ENCODE data around the gene FUCA2. TPM values are rescaled to one million over a fixed set of nuclear protein-coding genes. Genes with fewer than 3 reads are reported as not detected.
"Not testable (repeated sequence)": the region's sequence is repeated elsewhere in the genome, so short reads cannot be mapped to it uniquely, and the experiment has no call there.

Gene FUCA2
- total RNA-seq, 1 experiment from 2014 or later: 72.1 TPM

GRCh38 chr6:143471822-143472221, 39.7 kb downstream of the FUCA2 start:
- H3K18ac ChIP-seq (ENCODE audit: insufficient read length, low read depth, low read length): no peak overlapping the region
- H3K79me1 ChIP-seq (ENCODE audit: insufficient read depth, low read depth, low read length, poor library complexity, severe bottlenecking): no peaks in the 10 kb centered on the region
- H2BK15ac ChIP-seq (ENCODE audit: low read depth, low read length): no peak overlapping the region
- H2BK12ac ChIP-seq (ENCODE audit: insufficient read length, low read depth, low read length): no peak overlapping the region
- H3K4me1 ChIP-seq (ENCODE audit: insufficient read depth, low read length): no peaks in the 10 kb centered on the region
- no peak overlapping the region for H3K23ac ChIP-seq (ENCODE audit: insufficient read length, low read depth, low read length)
- no peak overlapping the region for H2BK20ac ChIP-seq (ENCODE audit: low read depth, low read length, poor library complexity, severe bottlenecking)
- H3K23me2 ChIP-seq (ENCODE audit: insufficient read length, low read depth, low read length, poor library complexity, severe bottlenecking): no peaks in the 10 kb centered on the region
- H3K14ac ChIP-seq (ENCODE audit: insufficient read depth, low read length): no peak overlapping the region
- no peak overlapping the region for H4K5ac ChIP-seq (ENCODE audit: insufficient read length, low read depth, low read length)
- H3K27me3 ChIP-seq (ENCODE audit: insufficient read depth, low read length): no peaks in the 10 kb centered on the region
- no peaks in the 10 kb centered on the region for H4K20me1 ChIP-seq (ENCODE audit: control insufficient read depth, insufficient read depth, insufficient read length)
- H3K9me3 Mint-ChIP-seq: no peaks in the 10 kb centered on the region
- H2AK5ac ChIP-seq (ENCODE audit: insufficient read length, low read length): no peak overlapping the region
- H4K8ac ChIP-seq (replicated peaks; ENCODE audit: insufficient read length, low read depth, low read length): no peak overlapping the region
- H2BK120ac ChIP-seq (ENCODE audit: low read depth, low read length, poor library complexity, severe bottlenecking): no peak overlapping the region
- H3K4me2 ChIP-seq (ENCODE audit: insufficient read depth, insufficient read length, low read length): no peak overlapping the region
- no peak for DNase-seq
- no CpG with 5 or more reads among the region's 1 CpG for WGBS (ENCODE audit: extremely low coverage, insufficient read length, low lambda C conversion rate)
- H3K4me3 Mint-ChIP-seq: no peak overlapping the region
- H4K91ac ChIP-seq (ENCODE audit: insufficient read length, low read depth, low read length): no peak overlapping the region
- peaks cover 3 to 6% of the 10 kb centered on the region in 2 experiments; a peak in 2 of 4 replicates for H3K4me1 Mint-ChIP-seq
- no peak overlapping the region for H3K4ac ChIP-seq (ENCODE audit: low read depth, low read length)
- H3K27ac Mint-ChIP-seq: no peak overlapping the region
- no peak for TF ChIP-seq CTCF (conservative IDR thresholded peaks at IDR 0.05)
- H3K27ac ChIP-seq (ENCODE audit: insufficient read length, low read depth, low read length): no peak overlapping the region
- peaks cover 0 to 15% (median 11%) of the 10 kb centered on the region in 3 experiments; a peak in 4 of 7 replicates for H3K36me3 Mint-ChIP-seq (ENCODE audit: insufficient read depth in 1 of 3, low read depth in 3 of 3)
- H3K27me3 Mint-ChIP-seq (ENCODE audit: low read depth): no peaks in the 10 kb centered on the region
- no peak overlapping the region for H3T11ph ChIP-seq (ENCODE audit: low read length)
- H3K9ac ChIP-seq (ENCODE audit: extremely low read depth, insufficient read length, low read length): no peak overlapping the region
- H3K79me2 ChIP-seq (ENCODE audit: insufficient read depth, low read length): no peaks in the 10 kb centered on the region
- no peak overlapping the region for H2AFZ ChIP-seq (ENCODE audit: low read length)
- H3K9me3 ChIP-seq (ENCODE audit: control insufficient read depth, low read depth, low read length): no peaks in the 10 kb centered on the region
- no peak overlapping the region for H2BK5ac ChIP-seq (ENCODE audit: insufficient read length, low read length)
- no peak overlapping the region for H3K56ac ChIP-seq (ENCODE audit: insufficient read length, low read depth, low read length)

GRCh38 chr6:143468823-143469222, 42.7 kb downstream of the FUCA2 start:
- not testable (repeated sequence) for H2AFZ ChIP-seq (ENCODE audit: low read length); H2BK5ac ChIP-seq (ENCODE audit: insufficient read length, low read length); H3K14ac ChIP-seq (ENCODE audit: insufficient read depth, low read length); H3K23ac ChIP-seq (ENCODE audit: insufficient read length, low read depth, low read length); H3K4me1 ChIP-seq (ENCODE audit: insufficient read depth, low read length); H2AK5ac ChIP-seq (ENCODE audit: insufficient read length, low read length); H3K9me3 ChIP-seq (ENCODE audit: control insufficient read depth, low read depth, low read length); H3K4me1 Mint-ChIP-seq; H3K4ac ChIP-seq (ENCODE audit: low read depth, low read length); H4K8ac ChIP-seq (replicated peaks; ENCODE audit: insufficient read length, low read depth, low read length); H3K9ac ChIP-seq (ENCODE audit: extremely low read depth, insufficient read length, low read length); H3T11ph ChIP-seq (ENCODE audit: low read length); H3K79me2 ChIP-seq (ENCODE audit: insufficient read depth, low read length); H3K27ac ChIP-seq (ENCODE audit: insufficient read length, low read depth, low read length); DNase-seq; H2BK12ac ChIP-seq (ENCODE audit: insufficient read length, low read depth, low read length); H4K5ac ChIP-seq (ENCODE audit: insufficient read length, low read depth, low read length); H2BK15ac ChIP-seq (ENCODE audit: low read depth, low read length); H3K79me1 ChIP-seq (ENCODE audit: insufficient read depth, low read depth, low read length, poor library complexity, severe bottlenecking); H3K18ac ChIP-seq (ENCODE audit: insufficient read length, low read depth, low read length); H3K27me3 Mint-ChIP-seq (ENCODE audit: low read depth); H3K4me3 Mint-ChIP-seq; H4K91ac ChIP-seq (ENCODE audit: insufficient read length, low read depth, low read length); H3K27me3 ChIP-seq (ENCODE audit: insufficient read depth, low read length); H3K36me3 Mint-ChIP-seq (ENCODE audit: insufficient read depth in 1 of 3, low read depth in 3 of 3); H3K56ac ChIP-seq (ENCODE audit: insufficient read length, low read depth, low read length); H3K23me2 ChIP-seq (ENCODE audit: insufficient read length, low read depth, low read length, poor library complexity, severe bottlenecking); H3K27ac Mint-ChIP-seq; H2BK20ac ChIP-seq (ENCODE audit: low read depth, low read length, poor library complexity, severe bottlenecking); H2BK120ac ChIP-seq (ENCODE audit: low read depth, low read length, poor library complexity, severe bottlenecking); H3K4me2 ChIP-seq (ENCODE audit: insufficient read depth, insufficient read length, low read length); H4K20me1 ChIP-seq (ENCODE audit: control insufficient read depth, insufficient read depth, insufficient read length); H3K9me3 Mint-ChIP-seq
- WGBS (ENCODE audit: extremely low coverage, insufficient read length, low lambda C conversion rate): no CpG with 5 or more reads among the region's 2 CpGs
